GM12801 (cell line): ENCODE results near the gene PRDM13.

Experiments used
- TF ChIP-seq, protein P1 (sequence below): IDR thresholded peaks from one replicate; pipeline ENCODE4 v1.5.1; 2011; ENCODE audit warnings: control low read depth; ENCODE audit not compliant: insufficient read length; ENCODE audit errors: extremely low read depth

The PRDM13 gene

GRCh38 chr6:99629293-99629692 is 22.7 kb downstream of the PRDM13 start:
- TF ChIP-seq, protein P1, sequence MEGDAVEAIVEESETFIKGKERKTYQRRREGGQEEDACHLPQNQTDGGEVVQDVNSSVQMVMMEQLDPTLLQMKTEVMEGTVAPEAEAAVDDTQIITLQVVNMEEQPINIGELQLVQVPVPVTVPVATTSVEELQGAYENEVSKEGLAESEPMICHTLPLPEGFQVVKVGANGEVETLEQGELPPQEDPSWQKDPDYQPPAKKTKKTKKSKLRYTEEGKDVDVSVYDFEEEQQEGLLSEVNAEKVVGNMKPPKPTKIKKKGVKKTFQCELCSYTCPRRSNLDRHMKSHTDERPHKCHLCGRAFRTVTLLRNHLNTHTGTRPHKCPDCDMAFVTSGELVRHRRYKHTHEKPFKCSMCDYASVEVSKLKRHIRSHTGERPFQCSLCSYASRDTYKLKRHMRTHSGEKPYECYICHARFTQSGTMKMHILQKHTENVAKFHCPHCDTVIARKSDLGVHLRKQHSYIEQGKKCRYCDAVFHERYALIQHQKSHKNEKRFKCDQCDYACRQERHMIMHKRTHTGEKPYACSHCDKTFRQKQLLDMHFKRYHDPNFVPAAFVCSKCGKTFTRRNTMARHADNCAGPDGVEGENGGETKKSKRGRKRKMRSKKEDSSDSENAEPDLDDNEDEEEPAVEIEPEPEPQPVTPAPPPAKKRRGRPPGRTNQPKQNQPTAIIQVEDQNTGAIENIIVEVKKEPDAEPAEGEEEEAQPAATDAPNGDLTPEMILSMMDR = no peak

DNA sequence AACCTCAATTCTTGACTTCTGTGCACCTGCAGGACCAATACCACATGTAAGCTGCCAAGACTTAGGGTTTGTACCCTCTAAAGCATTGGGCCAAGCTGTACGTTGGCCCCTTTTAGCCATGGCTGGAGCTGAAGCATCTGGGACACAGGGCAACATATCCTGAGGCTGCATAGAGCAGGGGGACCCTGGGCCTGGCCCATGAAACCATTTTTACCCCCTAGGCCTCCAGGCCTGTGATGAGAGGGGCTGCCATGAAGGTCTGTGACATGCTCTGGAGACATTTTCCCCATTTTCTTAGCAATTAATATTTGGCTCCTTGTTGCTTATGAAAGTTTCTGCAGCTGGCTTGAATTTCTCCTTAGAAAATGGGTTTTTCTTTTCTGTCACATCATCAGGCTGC is 31.0 kb downstream of the PRDM13 start:
- TF ChIP-seq, protein P1 = no peak

DNA sequence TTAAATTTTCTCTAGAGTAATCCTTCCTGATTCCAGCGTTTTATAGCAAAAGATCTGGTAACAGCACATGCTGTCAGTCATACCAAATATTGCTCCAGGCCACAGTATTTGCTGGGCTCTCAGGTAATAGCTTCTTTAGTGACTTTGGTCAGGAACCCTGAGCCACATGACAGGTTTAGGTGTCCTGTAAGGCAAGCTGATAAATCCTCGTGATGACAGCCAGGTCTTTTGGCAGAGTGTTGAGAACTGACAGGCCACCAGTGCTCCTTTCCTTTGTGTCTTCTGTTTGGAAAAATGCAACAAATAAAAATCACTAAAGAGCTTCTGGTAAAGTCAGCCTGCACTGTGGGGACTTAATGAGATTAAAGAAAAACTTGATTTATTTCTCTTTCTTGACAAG is 34.6 kb downstream of the PRDM13 start:
- TF ChIP-seq, protein P1 = no peak

DNA sequence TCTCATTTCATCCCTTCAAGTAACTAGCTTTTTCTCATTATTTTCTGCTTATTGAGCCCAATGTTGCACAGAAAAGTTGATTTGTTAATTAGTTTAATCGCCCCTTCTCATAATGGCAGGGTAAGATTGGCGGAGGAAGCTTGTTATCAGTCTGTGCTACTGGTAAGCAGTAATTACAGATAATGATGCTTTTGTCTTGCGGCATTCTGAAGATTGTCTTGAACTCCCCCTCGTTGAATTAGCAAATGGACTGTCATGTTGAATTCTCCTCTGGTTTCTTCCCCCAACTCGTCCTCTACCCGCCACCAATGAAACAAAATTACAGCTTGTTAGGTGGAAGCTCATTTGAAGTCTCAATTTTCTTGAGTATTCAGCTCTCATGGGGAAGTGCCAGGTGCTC is 39.4 kb downstream of the PRDM13 start:
- TF ChIP-seq, protein P1 = no peak

GRCh38 chr6:99660206-99660605 is 53.6 kb downstream of the PRDM13 start:
- TF ChIP-seq, protein P1 = no peak

- TF ChIP-seq, protein P1 = no peak
Measured at GRCh38 chr6:99661870-99662269, 55.2 kb downstream of the PRDM13 start.

DNA sequence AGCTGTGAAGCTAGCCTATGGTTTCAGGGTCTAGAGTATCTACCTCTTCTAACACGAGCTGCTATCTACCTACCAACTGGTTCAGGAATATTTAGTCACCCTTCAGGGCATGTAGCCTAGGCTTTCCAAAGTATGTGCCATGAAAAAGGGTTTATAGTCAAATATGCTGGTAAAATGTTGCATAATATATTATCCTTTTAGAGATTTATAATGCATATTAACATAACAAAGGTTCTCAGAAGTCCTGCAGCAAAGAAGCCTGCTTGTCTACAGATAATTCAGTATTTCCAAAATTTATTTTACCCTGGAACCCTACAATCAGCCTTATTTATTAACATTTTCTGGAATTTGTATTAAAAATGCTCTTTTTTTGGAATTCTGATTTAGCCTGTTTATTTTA is 56.0 kb downstream of the PRDM13 start:
- TF ChIP-seq, protein P1 = no peak
